ENCODE results near the gene OGN. TPM values are rescaled to one million over a fixed set of nuclear protein-coding genes. Genes with fewer than 3 reads are reported as not detected.

The OGN gene
- total RNA-seq, 1 experiment from 2014 or later: not detected

DNA sequence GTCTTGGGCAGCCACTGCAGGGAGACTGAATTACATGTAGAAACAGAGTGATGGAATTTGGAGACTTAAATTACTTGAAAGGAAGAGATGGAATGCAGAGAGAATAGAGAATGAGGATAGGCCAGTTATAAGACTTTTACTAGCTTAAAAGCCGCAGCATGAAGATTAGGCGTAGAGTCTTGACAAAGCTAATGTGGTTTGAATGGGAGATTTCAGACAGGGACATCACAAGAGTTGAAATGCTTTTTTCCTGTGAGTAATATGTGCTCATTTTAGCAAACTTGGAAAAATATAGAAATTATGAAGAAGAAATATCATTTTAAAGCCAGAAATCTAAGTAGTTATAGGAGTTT is 71.1 kb downstream of the OGN start:
- Mint-ChIP-seq H3K4me3 (no peak overlapping the region), H3K36me3 (ENCODE audit: insufficient read depth in 1 of 3, low read depth in 3 of 3) (peaks cover 0 to 7% (median 0%) of the 10 kb centered on the region in 3 experiments; a peak in 4 of 7 replicates), H3K9me3 (no peaks in the 10 kb centered on the region), H3K27me3 (ENCODE audit: low read depth) (no peaks in the 10 kb centered on the region), H3K27ac (no peak overlapping the region), H3K4me1 (peaks cover 0 to 3% of the 10 kb centered on the region in 2 experiments; a peak in 1 of 4 replicates)
- no peak overlapping the region for H2BK5ac ChIP-seq (ENCODE audit: insufficient read length, low read length)
- no peak overlapping the region for H3K18ac ChIP-seq (ENCODE audit: insufficient read length, low read depth, low read length)
- H4K20me1 ChIP-seq (ENCODE audit: control insufficient read depth, insufficient read depth, insufficient read length): no peaks in the 10 kb centered on the region
- H3K79me1 ChIP-seq (ENCODE audit: insufficient read depth, low read depth, low read length, poor library complexity, severe bottlenecking): no peaks in the 10 kb centered on the region
- H3K4ac ChIP-seq (ENCODE audit: low read depth, low read length): no peak overlapping the region
- no peaks in the 10 kb centered on the region for H3K9me3 ChIP-seq (ENCODE audit: control insufficient read depth, low read depth, low read length)
- H3K4me1 ChIP-seq (ENCODE audit: insufficient read depth, low read length): no peaks in the 10 kb centered on the region
- H2AK5ac ChIP-seq (ENCODE audit: insufficient read length, low read length): no peak overlapping the region
- no peak overlapping the region for H2BK120ac ChIP-seq (ENCODE audit: low read depth, low read length, poor library complexity, severe bottlenecking)
- no peak for TF ChIP-seq CTCF (conservative IDR thresholded peaks at IDR 0.05)
- H3K23me2 ChIP-seq (ENCODE audit: insufficient read length, low read depth, low read length, poor library complexity, severe bottlenecking): no peaks in the 10 kb centered on the region
- no peak overlapping the region for H3K56ac ChIP-seq (ENCODE audit: insufficient read length, low read depth, low read length)
- H3K23ac ChIP-seq (ENCODE audit: insufficient read length, low read depth, low read length): no peak overlapping the region
- WGBS (ENCODE audit: extremely low coverage, insufficient read length, low lambda C conversion rate): no CpG with 5 or more reads among the region's 2 CpGs
- no peak overlapping the region for H4K8ac ChIP-seq (replicated peaks; ENCODE audit: insufficient read length, low read depth, low read length)
- H3K4me2 ChIP-seq (ENCODE audit: insufficient read depth, insufficient read length, low read length): no peak overlapping the region
- H3K14ac ChIP-seq (ENCODE audit: insufficient read depth, low read length): no peak overlapping the region
- H2BK15ac ChIP-seq (ENCODE audit: low read depth, low read length): no peak overlapping the region
- no peaks in the 10 kb centered on the region for H3K27me3 ChIP-seq (ENCODE audit: insufficient read depth, low read length)
- no peak overlapping the region for H4K5ac ChIP-seq (ENCODE audit: insufficient read length, low read depth, low read length)
- no peak overlapping the region for H3K9ac ChIP-seq (ENCODE audit: extremely low read depth, insufficient read length, low read length)
- H2AFZ ChIP-seq (ENCODE audit: low read length): no peak overlapping the region
- no peaks in the 10 kb centered on the region for H3K79me2 ChIP-seq (ENCODE audit: insufficient read depth, low read length)
- DNase-seq: no peak
- H2BK12ac ChIP-seq (ENCODE audit: insufficient read length, low read depth, low read length): no peak overlapping the region
- no peak overlapping the region for H2BK20ac ChIP-seq (ENCODE audit: low read depth, low read length, poor library complexity, severe bottlenecking)
- H3T11ph ChIP-seq (ENCODE audit: low read length): no peak overlapping the region
- no peak overlapping the region for H4K91ac ChIP-seq (ENCODE audit: insufficient read length, low read depth, low read length)
- H3K27ac ChIP-seq (ENCODE audit: insufficient read length, low read depth, low read length): no peak overlapping the region

Other genes starting within 250 kb of the OGN start
- 222 and 234 TPM in 2 replicates for gene IARS1, start 110.9 kb downstream of the OGN start, total RNA-seq (2021)
- 42.1 and 48.4 TPM in 2 replicates for gene NOL8, start 79.2 kb downstream of the OGN start, total RNA-seq (2021)
- 8.9 and 9.1 TPM in 2 replicates for gene CENPP, start 78.6 kb downstream of the OGN start, total RNA-seq (2021)
- gene OMD, start 19.9 kb upstream of the OGN start, total RNA-seq (2021): not detected in 2 replicates
- not detected in 2 replicates for gene ASPN, start 77.9 kb upstream of the OGN start, total RNA-seq (2021)
- gene ECM2, start 131.4 kb upstream of the OGN start, total RNA-seq (2021): not detected in 2 replicates

All from H9 (cell line).